Tibial nerve (tissue), 4 donors: ENCODE measurements around the gene CDS1. TPM values are rescaled to one million over a fixed set of nuclear protein-coding genes. Genes with fewer than 3 reads are reported as not detected.

ENCODE experiments used
- DNase-seq, 2 donors: peaks; one replicate each; pipeline ENCODE4 v3.0.0-alpha.2; 2019; ENCODE audit warnings: low spot score in 2 of 2
- H3K27ac ChIP-seq, 4 donors: fragments of 200-600 bp; sonication (generic) in 3 of 4; one replicate each; pipeline ENCODE4 v1.5.1; 2017 to 2019; ENCODE audit warnings: mild to moderate bottlenecking in 1 of 4
- H3K27me3 ChIP-seq, 2 donors: fragments of 200-600 bp; sonication (generic) in 1 of 2; one replicate each; pipeline versions ENCODE4 v1.5.1 to v1.6.0; 2017 to 2019
- H3K36me3 ChIP-seq, 3 donors: fragments of 200-600 bp; sonication (generic); one replicate each; pipeline ENCODE4 v1.5.1; 2018 to 2019
- H3K4me1 ChIP-seq, 4 donors: fragments of 200-600 bp; sonication (generic) in 3 of 4; one replicate each; pipeline ENCODE4 v1.5.1; 2017 to 2019
- H3K4me3 ChIP-seq, 4 donors: fragments of 200-600 bp; sonication (generic) in 3 of 4; one replicate each; pipeline ENCODE4 v1.5.1; 2017 to 2019; ENCODE audit warnings: mild to moderate bottlenecking in 1 of 4, moderate library complexity in 1 of 4
- H3K9me3 ChIP-seq, 4 donors: fragments of 200-600 bp; sonication (generic) in 3 of 4; one replicate each; pipeline ENCODE4 v1.5.1; 2017 to 2019
- CTCF ChIP-seq, 5 experiments: fragments of 200-600 bp in 3 of 5; fragments of 450-650 bp in 2 of 5; sonication (generic) in 3 of 5; IDR thresholded peaks; one replicate each; pipeline ENCODE4 v1.5.1; 2016 to 2019; ENCODE audit warnings: antibody characterized with exemption in 5 of 5, mild to moderate bottlenecking in 3 of 5, moderate library complexity in 2 of 5
- EP300 ChIP-seq, 2 donors: sonication (generic); formaldehyde crosslinking; IDR thresholded peaks; one replicate each; pipeline ENCODE4 v1.6.1; 2017; ENCODE audit warnings: antibody characterized with exemption in 2 of 2, mild to moderate bottlenecking in 1 of 2
- POLR2A ChIP-seq, 2 donors: fragments of 450-650 bp; IDR thresholded peaks; one replicate each; pipeline ENCODE4 v1.6.1; 2017; ENCODE audit warnings: antibody characterized with exemption in 2 of 2, mild to moderate bottlenecking in 2 of 2, moderate library complexity in 2 of 2
- whole genome bisulfite sequencing, 2 donors: methylation state at CpG; one replicate each; pipeline ENCODE4 v1.1.5; 2018; 5-methylcytosine and 5-hydroxymethylcytosine counted together
- total RNA-seq, 4 donors: library from RNA; depleted of rRNA; stranded (reverse); fragments of >200 nt; gene quantifications; one replicate each; pipeline ENCODE4 v1.1.0, GENCODE V29; 2016

Gene CDS1
- total RNA-seq, 4 donors from 2014 or later = under 0.01 to 0.59 (median 0.25) TPM

- no peak overlapping the region for H3K4me3 ChIP-seq
- no peak for DNase-seq
- 75 to 77% methylated on average over 10 of the region's 10 CpGs for WGBS, 2 donors
- no peak for TF ChIP-seq POLR2A (IDR thresholded peaks at IDR 0.05)
- no peak for TF ChIP-seq CTCF (IDR thresholded peaks at IDR 0.05)
- TF ChIP-seq EP300 (IDR thresholded peaks at IDR 0.05) = no peak
- H3K9me3 ChIP-seq = no peaks in the 10 kb centered on the region
- H3K36me3 ChIP-seq = no peaks in the 10 kb centered on the region
- H3K4me1 ChIP-seq = no peaks in the 10 kb centered on the region
- no peak overlapping the region for H3K27ac ChIP-seq
- H3K27me3 ChIP-seq = no peaks in the 10 kb centered on the region
Measured at GRCh38 chr4:84648863-84649647, 66.1 kb downstream of the CDS1 start.

- no peaks in the 10 kb centered on the region for H3K36me3 ChIP-seq
- no peaks in the 10 kb centered on the region for H3K4me1 ChIP-seq
- TF ChIP-seq EP300 (IDR thresholded peaks at IDR 0.05) (no peak), POLR2A (IDR thresholded peaks at IDR 0.05) (no peak), CTCF (IDR thresholded peaks at IDR 0.05) (no peak)
- H3K27ac ChIP-seq = no peak overlapping the region
- no peak overlapping the region for H3K4me3 ChIP-seq
- no peaks in the 10 kb centered on the region for H3K27me3 ChIP-seq
- DNase-seq = no peak
- WGBS, 2 donors = 50 to 88% methylated on average over 1 of the region's 1 CpG
- no peaks in the 10 kb centered on the region for H3K9me3 ChIP-seq
Measured at GRCh38 chr4:84651499-84651898, 68.6 kb downstream of the CDS1 start.

GRCh38 chr4:84652478-84652877 lies 69.6 kb downstream of the CDS1 start:
- H3K4me3 ChIP-seq = no peak overlapping the region
- H3K36me3 ChIP-seq = no peaks in the 10 kb centered on the region
- H3K27ac ChIP-seq = no peak overlapping the region
- H3K4me1 ChIP-seq = no peaks in the 10 kb centered on the region
- DNase-seq = no peak
- H3K9me3 ChIP-seq = no peaks in the 10 kb centered on the region
- 90 to 95% methylated on average over 4 of the region's 4 CpGs for WGBS, 2 donors
- H3K27me3 ChIP-seq = no peaks in the 10 kb centered on the region
- no peak for TF ChIP-seq EP300 (IDR thresholded peaks at IDR 0.05)
- TF ChIP-seq POLR2A (IDR thresholded peaks at IDR 0.05) = no peak
- no peak for TF ChIP-seq CTCF (IDR thresholded peaks at IDR 0.05)

GRCh38 chr4:84660606-84661005 lies 77.7 kb downstream of the CDS1 start:
- peaks cover 0 to 4% (median 0%) of the 10 kb centered on the region in 4 donors for H3K9me3 ChIP-seq
- WGBS, 2 donors = 92% methylated on average over 3 of the region's 3 CpGs
- no peak for DNase-seq

More at GRCh38 chr4:84660606-84661005, 77.7 kb downstream of the CDS1 start:
- no peaks in the 10 kb centered on the region for H3K27me3 ChIP-seq
- TF ChIP-seq EP300 (IDR thresholded peaks at IDR 0.05) (no peak), POLR2A (IDR thresholded peaks at IDR 0.05) (no peak), CTCF (IDR thresholded peaks at IDR 0.05) (no peak)
- H3K4me1 ChIP-seq = no peaks in the 10 kb centered on the region
- H3K27ac ChIP-seq = no peak overlapping the region
- H3K4me3 ChIP-seq = no peak overlapping the region
- peaks cover 0 to 12% (median 0%) of the 10 kb centered on the region in 3 donors for H3K36me3 ChIP-seq
